MCF 10A (cell line): Measurements from ENCODE around the gene ANXA4. TPM values are rescaled to one million over a fixed set of nuclear protein-coding genes. Genes with fewer than 3 reads are reported as not detected.
A peak's percentile ranks its signal among the peaks of the same experiment; 100 is the strongest.

Source experiments
- BruUV-seq: library from RNA; stranded (reverse); fragments of 400-500 nt; replicated peaks from 2 replicates; lab custom pipeline; 2021; lab: Mats Ljungman, UMichigan
- CTCF ChIA-PET: fragments of 300-600 bp; sonication (Branson Sonifier 250); formaldehyde crosslinking; extraction: SDS; loops from one replicate; lab custom pipeline; 2021; ENCODE audit warnings: antibody characterized with exemption, inconsistent platforms; lab: Yijun Ruan, JAX
- POLR2A ChIA-PET: fragments of 300-600, 350-650 bp; sonication (Branson Sonifier 250); formaldehyde crosslinking; extraction: SDS; loops from one replicate; lab custom pipeline; 2020; ENCODE audit warnings: antibody characterized with exemption, inconsistent platforms; lab: Yijun Ruan, JAX
- DNase-seq: peaks from one replicate; pipeline ENCODE4 v3.0.0-alpha.2; 2018; ENCODE audit not compliant: unreplicated experiment
- H3K27ac Mint-ChIP-seq: one replicate; pipeline ENCODE4 v1.8.0; 2022; ENCODE audit warnings: mild to moderate bottlenecking, low read depth, mixed read lengths; ENCODE audit not compliant: unreplicated experiment
- H3K27me3 Mint-ChIP-seq: one replicate; pipeline ENCODE4 v1.8.0; 2022; ENCODE audit warnings: mixed read lengths; ENCODE audit not compliant: insufficient read depth, unreplicated experiment
- H3K36me3 Mint-ChIP-seq: one replicate; pipeline ENCODE4 v1.8.0; 2022; ENCODE audit warnings: mild to moderate bottlenecking, moderate library complexity, mixed read lengths; ENCODE audit not compliant: insufficient read depth, unreplicated experiment
- H3K4me1 Mint-ChIP-seq: one replicate; pipeline ENCODE4 v1.8.0; 2022; ENCODE audit warnings: mixed read lengths; ENCODE audit not compliant: insufficient read depth, unreplicated experiment
- H3K4me3 Mint-ChIP-seq: one replicate; pipeline ENCODE4 v1.8.0; 2022; ENCODE audit warnings: mild to moderate bottlenecking, moderate library complexity, mixed read lengths; ENCODE audit not compliant: unreplicated experiment
- H3K9me3 Mint-ChIP-seq: one replicate; pipeline ENCODE4 v1.8.0; 2022; ENCODE audit warnings: mixed read lengths; ENCODE audit not compliant: unreplicated experiment
- intact Hi-C: fragments of 100-400 bp; cut with micrococcal nuclease; formaldehyde crosslinking; loops from 2 replicates; pipeline ENCODE4 v1.14.1; 2022
- total RNA-seq: library from RNA; stranded (reverse); gene quantifications from 2 replicates; pipeline ENCODE4 v1.2.3, GENCODE V29; 2022
- TF ChIP-seq, protein P1 (sequence below): fragments of 200-600 bp; IDR thresholded peaks from one replicate; pipeline ENCODE4 v1.8.0; 2022; ENCODE audit warnings: antibody characterized with exemption, mild to moderate bottlenecking; ENCODE audit not compliant: unreplicated experiment

The ANXA4 gene
- total RNA-seq, 1 experiment from 2014 or later: 82.9 TPM

DNA sequence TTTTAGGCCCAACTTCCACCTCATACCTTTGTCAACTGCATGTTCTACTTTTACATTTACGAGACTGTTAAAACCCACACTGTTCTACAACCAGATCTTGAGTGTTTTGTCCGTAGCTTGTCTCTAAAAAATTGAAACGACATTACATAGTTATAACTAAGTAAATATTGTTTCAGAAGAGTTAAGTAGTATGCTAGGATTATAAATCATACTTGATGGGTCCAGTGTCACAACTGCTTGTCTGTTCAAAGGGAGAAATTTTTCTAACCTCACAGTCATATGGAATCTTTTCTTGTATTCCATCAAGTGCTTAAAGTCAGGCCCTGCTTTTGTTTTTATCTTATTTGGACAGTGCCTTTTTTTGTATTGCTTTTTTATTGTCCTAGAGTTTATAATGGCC, 91.8 kb downstream of the ANXA4 start:
- Mint-ChIP-seq H3K9me3 (no peaks in the 10 kb centered on the region), H3K36me3 (peaks cover 18% of the 10 kb centered on the region), H3K27me3 (no peaks in the 10 kb centered on the region), H3K4me1 (peaks cover 17% of the 10 kb centered on the region), H3K4me3 (no peak overlapping the region), H3K27ac (no peak overlapping the region)
- intact Hi-C loops: no loop called here
- CTCF ChIA-PET: interaction anchor here (0.5 kb wide), 2 partner anchors 72 to 81 kb away, joined by 3 read pairs; no protein-coding TSS in a partner anchor
- TF ChIP-seq, protein P1, sequence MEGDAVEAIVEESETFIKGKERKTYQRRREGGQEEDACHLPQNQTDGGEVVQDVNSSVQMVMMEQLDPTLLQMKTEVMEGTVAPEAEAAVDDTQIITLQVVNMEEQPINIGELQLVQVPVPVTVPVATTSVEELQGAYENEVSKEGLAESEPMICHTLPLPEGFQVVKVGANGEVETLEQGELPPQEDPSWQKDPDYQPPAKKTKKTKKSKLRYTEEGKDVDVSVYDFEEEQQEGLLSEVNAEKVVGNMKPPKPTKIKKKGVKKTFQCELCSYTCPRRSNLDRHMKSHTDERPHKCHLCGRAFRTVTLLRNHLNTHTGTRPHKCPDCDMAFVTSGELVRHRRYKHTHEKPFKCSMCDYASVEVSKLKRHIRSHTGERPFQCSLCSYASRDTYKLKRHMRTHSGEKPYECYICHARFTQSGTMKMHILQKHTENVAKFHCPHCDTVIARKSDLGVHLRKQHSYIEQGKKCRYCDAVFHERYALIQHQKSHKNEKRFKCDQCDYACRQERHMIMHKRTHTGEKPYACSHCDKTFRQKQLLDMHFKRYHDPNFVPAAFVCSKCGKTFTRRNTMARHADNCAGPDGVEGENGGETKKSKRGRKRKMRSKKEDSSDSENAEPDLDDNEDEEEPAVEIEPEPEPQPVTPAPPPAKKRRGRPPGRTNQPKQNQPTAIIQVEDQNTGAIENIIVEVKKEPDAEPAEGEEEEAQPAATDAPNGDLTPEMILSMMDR: no peak
- POLR2A ChIA-PET: interaction anchor here (1.2 kb wide), 1 partner anchor 109 kb away, joined by 4 read pairs; no protein-coding TSS in a partner anchor
- DNase-seq: no peak
- BruUV-seq: no TSS peak

DNA sequence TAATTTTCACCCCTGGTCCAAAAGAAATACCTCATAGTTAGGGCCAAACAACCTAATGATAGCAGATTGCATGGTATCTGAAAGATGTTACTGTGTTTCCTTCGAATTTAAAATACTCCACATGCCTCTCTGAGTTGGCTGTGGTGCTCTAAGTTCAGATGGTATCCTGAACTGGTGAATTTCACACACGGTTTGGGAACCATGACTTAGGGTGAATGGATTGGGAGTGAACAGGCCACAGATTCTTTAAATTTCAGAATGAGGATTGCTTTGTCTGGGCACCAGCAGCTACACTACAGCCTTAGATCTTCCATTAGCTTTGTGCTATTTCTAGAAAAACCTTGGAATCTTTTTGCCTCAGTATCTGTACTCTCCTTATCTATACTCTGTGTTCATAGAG, 93.7 kb downstream of the ANXA4 start:
- DNase-seq: no peak
- POLR2A ChIA-PET: no interaction called here
- intact Hi-C loops: no loop called here

DNA sequence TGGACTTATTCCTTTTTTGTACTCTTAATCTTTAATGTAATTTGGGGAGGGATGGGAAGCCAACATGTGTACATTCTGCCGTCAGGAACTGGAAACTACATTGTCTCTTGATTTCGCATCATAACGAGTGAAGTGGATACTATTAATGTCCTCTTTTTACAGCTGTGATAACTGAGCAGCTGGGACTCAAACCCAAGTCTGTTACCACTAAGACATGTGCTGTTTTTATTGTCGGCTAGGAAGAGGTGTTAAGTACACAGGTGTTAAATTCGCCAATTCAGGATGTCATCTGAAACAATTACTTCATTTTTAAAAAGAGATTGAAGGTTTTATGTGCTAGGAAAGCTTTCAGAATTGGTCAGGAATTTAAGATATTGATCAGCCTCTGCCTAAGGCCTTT, 94.4 kb downstream of the ANXA4 start:
- no TSS peak for BruUV-seq
- Mint-ChIP-seq H3K36me3 (peaks cover 34% of the 10 kb centered on the region), H3K4me1 (peaks cover 11% of the 10 kb centered on the region), H3K4me3 (no peak overlapping the region), H3K9me3 (no peaks in the 10 kb centered on the region), H3K27ac (peak overlapping the region; percentile 3), H3K27me3 (no peaks in the 10 kb centered on the region)
- ChIA-PET CTCF (interaction anchor here (0.6 to 1.0 kb wide), 2 partner anchors 58 to 111 kb away, joined by 3 read pairs; no protein-coding TSS in a partner anchor), POLR2A (interaction anchor here (0.9 to 1.6 kb wide), 2 partner anchors 10 to 95 kb away, joined by 3 read pairs; partner anchors contain the start of gene ANXA4)
- intact Hi-C loops: no loop called here
- TF ChIP-seq, protein P1: no peak
- no peak for DNase-seq

More for the DNA sequence above, 93.7 kb downstream of the ANXA4 start:
- Mint-ChIP-seq H3K4me1 (peaks cover 12% of the 10 kb centered on the region), H3K9me3 (no peaks in the 10 kb centered on the region), H3K27me3 (no peaks in the 10 kb centered on the region), H3K27ac (peak overlapping the region; percentile 3), H3K4me3 (no peak overlapping the region), H3K36me3 (peaks cover 32% of the 10 kb centered on the region)
- CTCF ChIA-PET: no interaction called here
- no TSS peak for BruUV-seq
- TF ChIP-seq, protein P1: no peak

DNA sequence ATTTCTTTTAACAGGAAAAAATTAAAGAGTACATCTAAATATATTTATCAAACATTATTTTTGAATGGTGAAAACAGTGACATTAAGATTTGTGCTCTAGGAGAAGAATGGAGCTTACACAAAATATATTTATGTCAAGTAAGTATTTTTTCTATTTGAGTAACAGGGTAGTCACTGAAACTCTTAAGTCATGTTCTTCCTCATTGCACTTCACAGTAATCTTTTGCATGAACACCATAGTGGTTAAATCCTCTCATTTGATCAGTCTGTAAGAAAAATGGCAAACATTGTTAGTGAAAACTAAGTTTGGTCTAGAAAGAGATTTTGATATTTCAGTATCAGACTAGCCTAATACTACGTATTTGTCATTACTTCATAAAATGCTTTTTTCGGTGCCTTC, 95.6 kb downstream of the ANXA4 start:
- BruUV-seq: no TSS peak
- H3K27me3 Mint-ChIP-seq: no peaks in the 10 kb centered on the region
- ChIA-PET CTCF (no interaction called here), POLR2A (interaction anchor here (0.7 to 1.6 kb wide), 3 partner anchors 9 to 118 kb away, joined by 3 read pairs; no protein-coding TSS in a partner anchor)
- H3K4me1 Mint-ChIP-seq: peaks cover 11% of the 10 kb centered on the region
- H3K27ac Mint-ChIP-seq: no peak overlapping the region
- intact Hi-C loops: no loop called here
- DNase-seq: no peak
- no peaks in the 10 kb centered on the region for H3K9me3 Mint-ChIP-seq
- TF ChIP-seq, protein P1: no peak
- H3K36me3 Mint-ChIP-seq: peaks cover 38% of the 10 kb centered on the region
- no peak overlapping the region for H3K4me3 Mint-ChIP-seq
